K562 (cell line): Measurements from ENCODE around the gene PPP2R1B. TPM values are rescaled to one million over a fixed set of nuclear protein-coding genes. Genes with fewer than 3 reads are reported as not detected.
A peak's percentile ranks its signal among the peaks of the same experiment; 100 is the strongest.

Experiments
- BRD4 ChIP-seq: fragments of 200-600 bp; sonication (generic); IDR thresholded peaks from 2 replicates; pipeline ENCODE4 v1.6.1; 2017; ENCODE audit warnings: inconsistent platforms
- GTF2F1 ChIP-seq: IDR thresholded peaks from 2 replicates; pipeline ENCODE4 v1.6.1; 2011; ENCODE audit warnings: low read depth, low read length, improper control_type of control experiment
- LEF1 ChIP-seq: fragments of 450-650 bp; IDR thresholded peaks from 2 replicates; pipeline ENCODE4 v1.6.1; 2016; ENCODE audit warnings: mild to moderate bottlenecking
- TAF1 ChIP-seq: IDR thresholded peaks from 2 replicates; pipeline ENCODE4 v1.6.1; 2011; ENCODE audit warnings: mild to moderate bottlenecking, low read length, moderate library complexity; ENCODE audit not compliant: insufficient read depth, control insufficient read depth, severe bottlenecking; ENCODE audit errors: extremely low read depth
- polyA plus RNA-seq, 8 experiments: library from polyadenylated mRNA; depleted of rRNA in 4 of 8; stranded (reverse) in 5 of 8; unstranded in 3 of 8; fragments of >200 nt; fragmentation: Nextera tagmentation in 2 of 8; fragmentation: Illumina TruSeq in 1 of 8; extraction: Ambion mirVana in 2 of 8; extraction: Trizol in 1 of 8; gene quantifications; 2 replicates each; pipeline versions ENCODE4 v1.2.1 to v1.2.3, GENCODE V29; 2011 to 2014; ENCODE audit warnings: inconsistent platforms in 1 of 8, missing spikeins in 1 of 8
- total RNA-seq, 7 experiments: library from RNA; depleted of rRNA in 6 of 7; stranded (reverse); fragments of >200 nt in 6 of 7; fragmentation: Illumina TruSeq in 2 of 7; extraction: Trizol in 2 of 7; gene quantifications; 2 replicates each; pipeline versions ENCODE4 v1.2.1 to v1.2.3, GENCODE V29; 2011 to 2021; ENCODE audit warnings: low replicate concordance in 1 of 7
- TF ChIP-seq, protein P1 (sequence below): fragments of 450-650 bp; IDR thresholded peaks from 2 replicates; pipeline ENCODE4 v1.6.1; 2016; ENCODE audit warnings: borderline replicate concordance
- TF ChIP-seq, protein P2 (sequence below): fragments of 450-650 bp; IDR thresholded peaks from 2 replicates; pipeline ENCODE4 v1.6.1; 2016; ENCODE audit warnings: mild to moderate bottlenecking, moderate library complexity
- TF ChIP-seq, protein P3 (sequence below), 2 experiments: fragments of 450-650 bp; conservative IDR thresholded peaks; 2 replicates each; pipeline ENCODE4 v1.6.1; 2017; ENCODE audit warnings: mild to moderate bottlenecking in 2 of 2, moderate library complexity in 2 of 2
- TF ChIP-seq, protein P4 (sequence below): fragments of 250-450 bp; sonication (Bioruptor Pico); IDR thresholded peaks from 2 replicates; pipeline ENCODE4 v1.8.0; 2021; ENCODE audit warnings: borderline replicate concordance, mild to moderate bottlenecking, moderate library complexity; ENCODE audit not compliant: poor library complexity, severe bottlenecking
- TF ChIP-seq, protein P5 (sequence below): sonication (generic); formaldehyde crosslinking; IDR thresholded peaks from 2 replicates; pipeline ENCODE4 v1.8.0; 2022; ENCODE audit warnings: mild to moderate bottlenecking, missing genetic modification reagents

PPP2R1B gene
- total and polyA plus RNA-seq, 9 of the 15 experiments (the other 6 are each of a cell fraction or from before 2014, with no cell fraction given) = 24.6 to 68.5 (median 39.8) TPM

DNA sequence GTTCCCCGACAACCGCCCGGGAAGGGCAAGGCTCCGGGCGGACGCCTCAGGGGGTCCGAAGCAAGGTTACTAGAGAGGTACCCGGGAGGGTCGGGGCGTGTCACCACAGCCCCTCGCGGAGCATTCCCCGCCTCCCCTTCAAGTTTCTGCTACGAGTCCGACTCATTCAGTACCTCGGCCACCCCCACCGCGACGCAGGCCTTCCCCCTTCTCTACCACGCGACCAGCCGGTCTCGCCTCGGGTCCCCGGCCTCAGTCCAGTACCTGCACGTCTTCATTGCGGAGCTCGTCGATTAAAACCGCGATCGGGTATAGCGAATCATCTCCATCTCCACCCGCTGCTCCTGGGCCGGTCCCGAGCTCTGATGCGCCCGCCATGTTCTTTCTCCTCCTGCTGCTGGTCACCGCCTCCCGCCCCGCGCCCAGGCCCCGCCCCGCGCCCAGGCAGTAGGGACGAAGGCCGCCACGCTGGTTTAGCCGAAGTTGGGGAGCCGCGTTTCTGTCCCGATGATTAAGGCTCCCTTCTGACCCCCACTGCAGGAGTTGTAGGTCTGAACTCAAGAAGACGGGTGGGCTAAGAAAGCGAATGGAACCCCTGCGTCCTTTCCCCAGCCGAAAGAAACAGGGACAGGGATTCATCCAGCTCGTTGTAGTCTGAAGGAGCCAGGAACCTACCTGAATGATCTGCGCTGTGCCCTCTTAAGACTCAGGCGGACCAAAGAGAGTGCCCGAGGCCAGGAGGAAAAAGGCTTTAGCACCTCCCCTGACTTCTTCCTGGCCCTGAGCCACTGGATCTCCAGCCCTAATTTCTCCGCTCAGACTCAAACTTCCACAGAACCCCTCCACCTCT, at the start of gene PPP2R1B (continued):
- TF ChIP-seq, protein P1, sequence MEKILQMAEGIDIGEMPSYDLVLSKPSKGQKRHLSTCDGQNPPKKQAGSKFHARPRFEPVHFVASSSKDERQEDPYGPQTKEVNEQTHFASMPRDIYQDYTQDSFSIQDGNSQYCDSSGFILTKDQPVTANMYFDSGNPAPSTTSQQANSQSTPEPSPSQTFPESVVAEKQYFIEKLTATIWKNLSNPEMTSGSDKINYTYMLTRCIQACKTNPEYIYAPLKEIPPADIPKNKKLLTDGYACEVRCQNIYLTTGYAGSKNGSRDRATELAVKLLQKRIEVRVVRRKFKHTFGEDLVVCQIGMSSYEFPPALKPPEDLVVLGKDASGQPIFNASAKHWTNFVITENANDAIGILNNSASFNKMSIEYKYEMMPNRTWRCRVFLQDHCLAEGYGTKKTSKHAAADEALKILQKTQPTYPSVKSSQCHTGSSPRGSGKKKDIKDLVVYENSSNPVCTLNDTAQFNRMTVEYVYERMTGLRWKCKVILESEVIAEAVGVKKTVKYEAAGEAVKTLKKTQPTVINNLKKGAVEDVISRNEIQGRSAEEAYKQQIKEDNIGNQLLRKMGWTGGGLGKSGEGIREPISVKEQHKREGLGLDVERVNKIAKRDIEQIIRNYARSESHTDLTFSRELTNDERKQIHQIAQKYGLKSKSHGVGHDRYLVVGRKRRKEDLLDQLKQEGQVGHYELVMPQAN = peak; percentile 73; the same call in 1 of the 2 replicates
- TF ChIP-seq LEF1 = no peak
- TF ChIP-seq, protein P2, sequence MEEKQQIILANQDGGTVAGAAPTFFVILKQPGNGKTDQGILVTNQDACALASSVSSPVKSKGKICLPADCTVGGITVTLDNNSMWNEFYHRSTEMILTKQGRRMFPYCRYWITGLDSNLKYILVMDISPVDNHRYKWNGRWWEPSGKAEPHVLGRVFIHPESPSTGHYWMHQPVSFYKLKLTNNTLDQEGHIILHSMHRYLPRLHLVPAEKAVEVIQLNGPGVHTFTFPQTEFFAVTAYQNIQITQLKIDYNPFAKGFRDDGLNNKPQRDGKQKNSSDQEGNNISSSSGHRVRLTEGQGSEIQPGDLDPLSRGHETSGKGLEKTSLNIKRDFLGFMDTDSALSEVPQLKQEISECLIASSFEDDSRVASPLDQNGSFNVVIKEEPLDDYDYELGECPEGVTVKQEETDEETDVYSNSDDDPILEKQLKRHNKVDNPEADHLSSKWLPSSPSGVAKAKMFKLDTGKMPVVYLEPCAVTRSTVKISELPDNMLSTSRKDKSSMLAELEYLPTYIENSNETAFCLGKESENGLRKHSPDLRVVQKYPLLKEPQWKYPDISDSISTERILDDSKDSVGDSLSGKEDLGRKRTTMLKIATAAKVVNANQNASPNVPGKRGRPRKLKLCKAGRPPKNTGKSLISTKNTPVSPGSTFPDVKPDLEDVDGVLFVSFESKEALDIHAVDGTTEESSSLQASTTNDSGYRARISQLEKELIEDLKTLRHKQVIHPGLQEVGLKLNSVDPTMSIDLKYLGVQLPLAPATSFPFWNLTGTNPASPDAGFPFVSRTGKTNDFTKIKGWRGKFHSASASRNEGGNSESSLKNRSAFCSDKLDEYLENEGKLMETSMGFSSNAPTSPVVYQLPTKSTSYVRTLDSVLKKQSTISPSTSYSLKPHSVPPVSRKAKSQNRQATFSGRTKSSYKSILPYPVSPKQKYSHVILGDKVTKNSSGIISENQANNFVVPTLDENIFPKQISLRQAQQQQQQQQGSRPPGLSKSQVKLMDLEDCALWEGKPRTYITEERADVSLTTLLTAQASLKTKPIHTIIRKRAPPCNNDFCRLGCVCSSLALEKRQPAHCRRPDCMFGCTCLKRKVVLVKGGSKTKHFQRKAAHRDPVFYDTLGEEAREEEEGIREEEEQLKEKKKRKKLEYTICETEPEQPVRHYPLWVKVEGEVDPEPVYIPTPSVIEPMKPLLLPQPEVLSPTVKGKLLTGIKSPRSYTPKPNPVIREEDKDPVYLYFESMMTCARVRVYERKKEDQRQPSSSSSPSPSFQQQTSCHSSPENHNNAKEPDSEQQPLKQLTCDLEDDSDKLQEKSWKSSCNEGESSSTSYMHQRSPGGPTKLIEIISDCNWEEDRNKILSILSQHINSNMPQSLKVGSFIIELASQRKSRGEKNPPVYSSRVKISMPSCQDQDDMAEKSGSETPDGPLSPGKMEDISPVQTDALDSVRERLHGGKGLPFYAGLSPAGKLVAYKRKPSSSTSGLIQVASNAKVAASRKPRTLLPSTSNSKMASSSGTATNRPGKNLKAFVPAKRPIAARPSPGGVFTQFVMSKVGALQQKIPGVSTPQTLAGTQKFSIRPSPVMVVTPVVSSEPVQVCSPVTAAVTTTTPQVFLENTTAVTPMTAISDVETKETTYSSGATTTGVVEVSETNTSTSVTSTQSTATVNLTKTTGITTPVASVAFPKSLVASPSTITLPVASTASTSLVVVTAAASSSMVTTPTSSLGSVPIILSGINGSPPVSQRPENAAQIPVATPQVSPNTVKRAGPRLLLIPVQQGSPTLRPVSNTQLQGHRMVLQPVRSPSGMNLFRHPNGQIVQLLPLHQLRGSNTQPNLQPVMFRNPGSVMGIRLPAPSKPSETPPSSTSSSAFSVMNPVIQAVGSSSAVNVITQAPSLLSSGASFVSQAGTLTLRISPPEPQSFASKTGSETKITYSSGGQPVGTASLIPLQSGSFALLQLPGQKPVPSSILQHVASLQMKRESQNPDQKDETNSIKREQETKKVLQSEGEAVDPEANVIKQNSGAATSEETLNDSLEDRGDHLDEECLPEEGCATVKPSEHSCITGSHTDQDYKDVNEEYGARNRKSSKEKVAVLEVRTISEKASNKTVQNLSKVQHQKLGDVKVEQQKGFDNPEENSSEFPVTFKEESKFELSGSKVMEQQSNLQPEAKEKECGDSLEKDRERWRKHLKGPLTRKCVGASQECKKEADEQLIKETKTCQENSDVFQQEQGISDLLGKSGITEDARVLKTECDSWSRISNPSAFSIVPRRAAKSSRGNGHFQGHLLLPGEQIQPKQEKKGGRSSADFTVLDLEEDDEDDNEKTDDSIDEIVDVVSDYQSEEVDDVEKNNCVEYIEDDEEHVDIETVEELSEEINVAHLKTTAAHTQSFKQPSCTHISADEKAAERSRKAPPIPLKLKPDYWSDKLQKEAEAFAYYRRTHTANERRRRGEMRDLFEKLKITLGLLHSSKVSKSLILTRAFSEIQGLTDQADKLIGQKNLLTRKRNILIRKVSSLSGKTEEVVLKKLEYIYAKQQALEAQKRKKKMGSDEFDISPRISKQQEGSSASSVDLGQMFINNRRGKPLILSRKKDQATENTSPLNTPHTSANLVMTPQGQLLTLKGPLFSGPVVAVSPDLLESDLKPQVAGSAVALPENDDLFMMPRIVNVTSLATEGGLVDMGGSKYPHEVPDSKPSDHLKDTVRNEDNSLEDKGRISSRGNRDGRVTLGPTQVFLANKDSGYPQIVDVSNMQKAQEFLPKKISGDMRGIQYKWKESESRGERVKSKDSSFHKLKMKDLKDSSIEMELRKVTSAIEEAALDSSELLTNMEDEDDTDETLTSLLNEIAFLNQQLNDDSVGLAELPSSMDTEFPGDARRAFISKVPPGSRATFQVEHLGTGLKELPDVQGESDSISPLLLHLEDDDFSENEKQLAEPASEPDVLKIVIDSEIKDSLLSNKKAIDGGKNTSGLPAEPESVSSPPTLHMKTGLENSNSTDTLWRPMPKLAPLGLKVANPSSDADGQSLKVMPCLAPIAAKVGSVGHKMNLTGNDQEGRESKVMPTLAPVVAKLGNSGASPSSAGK = peak; percentile 63
- TF ChIP-seq, protein P3, sequence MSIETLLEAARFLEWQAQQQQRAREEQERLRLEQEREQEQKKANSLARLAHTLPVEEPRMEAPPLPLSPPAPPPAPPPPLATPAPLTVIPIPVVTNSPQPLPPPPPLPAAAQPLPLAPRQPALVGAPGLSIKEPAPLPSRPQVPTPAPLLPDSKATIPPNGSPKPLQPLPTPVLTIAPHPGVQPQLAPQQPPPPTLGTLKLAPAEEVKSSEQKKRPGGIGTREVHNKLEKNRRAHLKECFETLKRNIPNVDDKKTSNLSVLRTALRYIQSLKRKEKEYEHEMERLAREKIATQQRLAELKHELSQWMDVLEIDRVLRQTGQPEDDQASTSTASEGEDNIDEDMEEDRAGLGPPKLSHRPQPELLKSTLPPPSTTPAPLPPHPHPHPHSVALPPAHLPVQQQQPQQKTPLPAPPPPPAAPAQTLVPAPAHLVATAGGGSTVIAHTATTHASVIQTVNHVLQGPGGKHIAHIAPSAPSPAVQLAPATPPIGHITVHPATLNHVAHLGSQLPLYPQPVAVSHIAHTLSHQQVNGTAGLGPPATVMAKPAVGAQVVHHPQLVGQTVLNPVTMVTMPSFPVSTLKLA (conservative IDR thresholded peaks at IDR 0.05) = peak; percentile 14 to 73; a peak in 3 of 4 replicates
- peak; percentile 82 for TF ChIP-seq TAF1
- TF ChIP-seq, protein P4, sequence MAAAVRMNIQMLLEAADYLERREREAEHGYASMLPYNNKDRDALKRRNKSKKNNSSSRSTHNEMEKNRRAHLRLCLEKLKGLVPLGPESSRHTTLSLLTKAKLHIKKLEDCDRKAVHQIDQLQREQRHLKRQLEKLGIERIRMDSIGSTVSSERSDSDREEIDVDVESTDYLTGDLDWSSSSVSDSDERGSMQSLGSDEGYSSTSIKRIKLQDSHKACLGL = no peak
- TF ChIP-seq GTF2F1 = peak; percentile 47; the same call in 1 of the 2 replicates
- TF ChIP-seq, protein P5, sequence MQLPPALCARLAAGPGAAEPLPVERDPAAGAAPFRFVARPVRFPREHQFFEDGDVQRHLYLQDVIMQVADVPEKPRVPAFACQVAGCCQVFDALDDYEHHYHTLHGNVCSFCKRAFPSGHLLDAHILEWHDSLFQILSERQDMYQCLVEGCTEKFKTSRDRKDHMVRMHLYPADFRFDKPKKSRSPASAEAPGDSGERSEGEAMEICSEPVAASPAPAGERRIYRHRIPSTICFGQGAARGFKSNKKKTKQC = no peak
- no peak for TF ChIP-seq BRD4
